HG03354 (cell line): ENCODE data around the gene IL36RN.

Experiments
- ATAC-seq: cut with Tn5 transposase; IDR thresholded peaks from one replicate; pipeline ENCODE4 v1.9.1; 2021; ENCODE audit warnings: mild to moderate bottlenecking; ENCODE audit not compliant: unreplicated experiment, poor library complexity, severe bottlenecking

Gene IL36RN

GRCh38 chr2:113058998-113059960 lies at the start of gene IL36RN:
Gene IL36RN, plus strand, starts transcription at chr2:113059198. Its CDS starts 241 bp downstream, at chr2:113059439.
- ATAC-seq, result no peak

- ATAC-seq, result no peak
These were observed 49.4 kb upstream of the IL36RN start for GRCh38 chr2:113009622-113010021.

GRCh38 chr2:113010088-113010487 lies 48.9 kb upstream of the IL36RN start:
- ATAC-seq, result no peak

- no peak for ATAC-seq
These were observed 47.9 kb upstream of the IL36RN start for GRCh38 chr2:113011108-113011507.

GRCh38 chr2:113012436-113013335 lies 46.3 kb upstream of the IL36RN start:
- no peak for ATAC-seq

GRCh38 chr2:113013336-113013661 lies 45.7 kb upstream of the IL36RN start:
- ATAC-seq, result no peak

- ATAC-seq, result no peak
These were observed 44.9 kb upstream of the IL36RN start for GRCh38 chr2:113014067-113014466.

GRCh38 chr2:113015042-113015441 lies 44.0 kb upstream of the IL36RN start:
- no peak for ATAC-seq

- no peak for ATAC-seq
These were observed 43.3 kb upstream of the IL36RN start for GRCh38 chr2:113015655-113016054.

GRCh38 chr2:113018509-113018908 lies 40.5 kb upstream of the IL36RN start:
- no peak for ATAC-seq

GRCh38 chr2:113021312-113021711 lies 37.7 kb upstream of the IL36RN start:
- no peak for ATAC-seq

GRCh38 chr2:113024764-113025163 lies 34.2 kb upstream of the IL36RN start:
- ATAC-seq, result no peak

GRCh38 chr2:113025737-113026136 lies 33.3 kb upstream of the IL36RN start:
- no peak for ATAC-seq

GRCh38 chr2:113027691-113028090 lies 31.3 kb upstream of the IL36RN start:
- no peak for ATAC-seq

- ATAC-seq, result no peak
These were observed 30.9 kb upstream of the IL36RN start for GRCh38 chr2:113028112-113028511.

- ATAC-seq, result no peak
These were observed 26.3 kb upstream of the IL36RN start for GRCh38 chr2:113032737-113033136.

- ATAC-seq, result no peak
These were observed 25.0 kb upstream of the IL36RN start for GRCh38 chr2:113034016-113034415.

- no peak for ATAC-seq
These were observed 22.2 kb upstream of the IL36RN start for GRCh38 chr2:113036763-113037162.

- no peak for ATAC-seq
These were observed 20.7 kb upstream of the IL36RN start for GRCh38 chr2:113038291-113038690.

- ATAC-seq, result no peak
These were observed 19.8 kb upstream of the IL36RN start for GRCh38 chr2:113039158-113039557.

GRCh38 chr2:113039719-113040118 lies 19.3 kb upstream of the IL36RN start:
- ATAC-seq, result no peak
